GM23248 (cell line): Measurements from ENCODE around the gene VWF. TPM values are rescaled to one million over a fixed set of nuclear protein-coding genes. Genes with fewer than 3 reads are reported as not detected.

Experiments
- DNase-seq: peaks from one replicate; pipeline ENCODE4 v3.0.0-alpha.2; 2015
- H2AFZ ChIP-seq: fragments of 200-600 bp; sonication (generic); 2 replicates; pipeline ENCODE4 v1.6.1; 2016; ENCODE audit warnings: antibody characterized with exemption
- H3F3A ChIP-seq: fragments of 200-600 bp; sonication (generic); 2 replicates; pipeline ENCODE4 v1.6.1; 2016; ENCODE audit warnings: mild to moderate bottlenecking, antibody characterized with exemption, mixed run types; ENCODE audit not compliant: insufficient read depth
- H3K27ac ChIP-seq: fragments of 200-600 bp; sonication (generic); 2 replicates; pipeline ENCODE4 v1.5.1; 2016; ENCODE audit warnings: mild to moderate bottlenecking
- H3K27me3 ChIP-seq: fragments of 200-600 bp; sonication (generic); replicated peaks from 2 replicates; pipeline ENCODE4 v1.6.1; 2016; ENCODE audit warnings: mild to moderate bottlenecking; ENCODE audit not compliant: insufficient read depth
- H3K36me3 ChIP-seq: fragments of 200-600 bp; sonication (generic); 2 replicates; pipeline ENCODE4 v1.6.1; 2016; ENCODE audit warnings: low read depth, mild to moderate bottlenecking
- H3K4me1 ChIP-seq: fragments of 200-600 bp; sonication (generic); 2 replicates; pipeline ENCODE4 v1.6.1; 2016; ENCODE audit warnings: mild to moderate bottlenecking; ENCODE audit not compliant: insufficient read depth
- H3K4me2 ChIP-seq: fragments of 200-600 bp; sonication (generic); one replicate; pipeline ENCODE4 v1.6.1; 2016; ENCODE audit warnings: mild to moderate bottlenecking; ENCODE audit not compliant: unreplicated experiment
- H3K4me3 ChIP-seq: fragments of 200-600 bp; sonication (generic); 2 replicates; pipeline ENCODE4 v1.5.1; 2016; ENCODE audit warnings: mild to moderate bottlenecking
- H3K79me2 ChIP-seq: fragments of 200-600 bp; sonication (generic); 2 replicates; pipeline ENCODE4 v1.6.1; 2016; ENCODE audit warnings: mild to moderate bottlenecking; ENCODE audit not compliant: insufficient read depth
- H3K9ac ChIP-seq: fragments of 200-600 bp; sonication (generic); 2 replicates; pipeline ENCODE4 v1.6.1; 2016; ENCODE audit warnings: mild to moderate bottlenecking
- H3K9me2 ChIP-seq: fragments of 200-600 bp; sonication (generic); 2 replicates; pipeline ENCODE4 v1.6.1; 2016; ENCODE audit warnings: mixed run types, mild to moderate bottlenecking, moderate library complexity; ENCODE audit not compliant: insufficient read depth
- H3K9me3 ChIP-seq: fragments of 200-600 bp; sonication (generic); one replicate; pipeline ENCODE4 v1.6.1; 2017; ENCODE audit warnings: low read depth
- H4K20me1 ChIP-seq: fragments of 200-600 bp; sonication (generic); 2 replicates; pipeline ENCODE4 v1.6.0; 2016; ENCODE audit not compliant: insufficient read depth
- EZH2 ChIP-seq: fragments of 200-600 bp; sonication (generic); IDR thresholded peaks from 2 replicates; pipeline ENCODE4 v1.6.1; 2018; ENCODE audit warnings: antibody characterized with exemption, mild to moderate bottlenecking; ENCODE audit not compliant: insufficient read depth, poor library complexity, severe bottlenecking
- EZH2phosphoT487 ChIP-seq: fragments of 200-600 bp; sonication (generic); IDR thresholded peaks from 2 replicates; pipeline ENCODE4 v1.6.1; 2018; ENCODE audit warnings: antibody characterized with exemption, moderate library complexity, mild to moderate bottlenecking, low read depth; ENCODE audit not compliant: insufficient read depth
- WGBS, 2 experiments: methylation state at CpG; one replicate each; pipeline ENCODE4 v1.1.6; 2015 to 2017; ENCODE audit warnings: low lambda C conversion rate in 2 of 2, low coverage in 1 of 2; ENCODE audit errors: missing lambda C conversion rate in 2 of 2; 5-methylcytosine and 5-hydroxymethylcytosine counted together
- in situ Hi-C: fragments of 300-500 bp; cut with MboI; formaldehyde crosslinking; loops from 2 replicates; pipeline ENCODE4 v1.15.0; 2020
- polyA plus RNA-seq: library from polyadenylated mRNA; unstranded; fragments of >200 nt; fragmentation: Nextera tagmentation; extraction: Ambion mirVana; gene quantifications from 2 replicates; pipeline ENCODE4 v1.2.1, GENCODE V29; 2016
- total RNA-seq: library from RNA; depleted of rRNA; stranded (reverse); fragments of >200 nt; shearing (Covaris generic); gene quantifications from 2 replicates; pipeline ENCODE4 v1.2.3, GENCODE V29; 2014

Gene VWF
- total and polyA plus RNA-seq, 2 experiments from 2014 or later: 0.14 TPM; not detected in 1

- Histone ChIP-seq H3K4me3 (no peak overlapping the region), H3K9me3 (no peaks in the 10 kb centered on the region), H3K4me2 (no peak overlapping the region), H3K9ac (no peak overlapping the region), H2AFZ (no peak overlapping the region), H3K79me2 (no peaks in the 10 kb centered on the region), H3K27me3 (no peaks in the 10 kb centered on the region), H3F3A (no peaks in the 10 kb centered on the region), H3K4me1 (no peaks in the 10 kb centered on the region), H3K27ac (no peak overlapping the region), H3K36me3 (no peaks in the 10 kb centered on the region), H3K9me2 (no peaks in the 10 kb centered on the region), H4K20me1 (no peaks in the 10 kb centered on the region)
- in situ Hi-C loops: no loop called here
- no peak for DNase-seq
- TF ChIP-seq EZH2 (no peak), EZH2phosphoT487 (no peak)
- 73 to 80% methylated on average over 14 of the region's 14 CpGs for WGBS, 2 experiments
Measured at GRCh38 chr12:6116471-6117021, 7.9 kb downstream of the VWF start.

GRCh38 chr12:6115389-6115788, 9.1 kb downstream of the VWF start:
- Histone ChIP-seq H3K4me1 (no peaks in the 10 kb centered on the region), H3K36me3 (no peaks in the 10 kb centered on the region), H3K4me2 (no peak overlapping the region), H3F3A (no peaks in the 10 kb centered on the region), H3K9me3 (no peaks in the 10 kb centered on the region), H2AFZ (no peak overlapping the region), H3K4me3 (no peak overlapping the region), H3K27me3 (no peaks in the 10 kb centered on the region), H3K27ac (no peak overlapping the region), H3K9ac (no peak overlapping the region), H4K20me1 (no peaks in the 10 kb centered on the region), H3K9me2 (no peaks in the 10 kb centered on the region), H3K79me2 (no peaks in the 10 kb centered on the region)
- no peak for TF ChIP-seq EZH2
- TF ChIP-seq EZH2phosphoT487: no peak
- WGBS, 2 experiments: 85 to 88% methylated on average over 6 of the region's 6 CpGs
- in situ Hi-C loops: no loop called here
- no peak for DNase-seq

- WGBS, 2 experiments: 92 to 95% methylated on average over 6 of the region's 6 CpGs
- Histone ChIP-seq H3K9ac (no peak overlapping the region), H3K27me3 (no peaks in the 10 kb centered on the region), H3K9me3 (no peaks in the 10 kb centered on the region), H3K27ac (no peak overlapping the region), H4K20me1 (no peaks in the 10 kb centered on the region), H2AFZ (no peak overlapping the region), H3K4me2 (no peak overlapping the region), H3K9me2 (no peaks in the 10 kb centered on the region), H3K4me3 (no peak overlapping the region), H3K36me3 (no peaks in the 10 kb centered on the region), H3K79me2 (no peaks in the 10 kb centered on the region), H3K4me1 (no peaks in the 10 kb centered on the region), H3F3A (no peaks in the 10 kb centered on the region)
- in situ Hi-C loops: no loop called here
- no peak for DNase-seq
- TF ChIP-seq EZH2: no peak
- no peak for TF ChIP-seq EZH2phosphoT487
Measured at GRCh38 chr12:6114476-6114870, 10.0 kb downstream of the VWF start.

- no peak overlapping the region for H3K9ac ChIP-seq
- DNase-seq: no peak
- TF ChIP-seq EZH2phosphoT487 (no peak), EZH2 (no peak)
- no peaks in the 10 kb centered on the region for H3K9me3 ChIP-seq
- H3K9me2 ChIP-seq: no peaks in the 10 kb centered on the region
- H3K79me2 ChIP-seq: no peaks in the 10 kb centered on the region
- H3K4me3 ChIP-seq: no peak overlapping the region
- in situ Hi-C loops: no loop called here
- no peaks in the 10 kb centered on the region for H4K20me1 ChIP-seq
- H3K36me3 ChIP-seq: no peaks in the 10 kb centered on the region
- H3K27ac ChIP-seq: no peak overlapping the region
- H3K4me2 ChIP-seq: no peak overlapping the region
- H3K4me1 ChIP-seq: no peaks in the 10 kb centered on the region
- H3F3A ChIP-seq: no peaks in the 10 kb centered on the region
- WGBS, 2 experiments: 65 to 66% methylated on average over 11 of the region's 11 CpGs
- no peaks in the 10 kb centered on the region for H3K27me3 ChIP-seq
- no peak overlapping the region for H2AFZ ChIP-seq
Measured at GRCh38 chr12:6113691-6114475, 10.6 kb downstream of the VWF start.
